Measurements from ENCODE around the gene THRB. TPM values are rescaled to one million over a fixed set of nuclear protein-coding genes. Genes with fewer than 3 reads are reported as not detected.
A peak's percentile ranks its signal among the peaks of the same experiment; 100 is the strongest.

Gene THRB
- total and polyA plus RNA-seq, 2 experiments from 2014 or later, result 3.3 to 5.1 TPM

- TF ChIP-seq EZH2 (IDR thresholded peaks at IDR 0.05; ENCODE audit: insufficient read depth, poor library complexity, severe bottlenecking), result no peak
- no peak for TF ChIP-seq EZH2phosphoT487 (IDR thresholded peaks at IDR 0.05; ENCODE audit: insufficient read depth, low read depth)
- Histone ChIP-seq H2AFZ (no peak overlapping the region), H3K4me3 (no peak overlapping the region), H3K4me2 (ENCODE audit: unreplicated experiment) (no peak overlapping the region), H3K9me3 (ENCODE audit: low read depth) (no peaks in the 10 kb centered on the region), H3K9me2 (ENCODE audit: insufficient read depth) (no peaks in the 10 kb centered on the region), H3K4me1 (ENCODE audit: insufficient read depth) (peaks cover 7% of the 10 kb centered on the region), H3K79me2 (ENCODE audit: insufficient read depth) (no peaks in the 10 kb centered on the region), H3K9ac (no peak overlapping the region), H3F3A (ENCODE audit: insufficient read depth) (no peaks in the 10 kb centered on the region), H3K27ac (no peak overlapping the region), H3K27me3 (replicated peaks; ENCODE audit: insufficient read depth) (no peaks in the 10 kb centered on the region), H4K20me1 (ENCODE audit: insufficient read depth) (no peaks in the 10 kb centered on the region), H3K36me3 (ENCODE audit: low read depth) (no peaks in the 10 kb centered on the region)
- in situ Hi-C loops (cut with MboI), result loop anchor here (25.0 kb wide), 1 partner anchor 1125 kb away; no protein-coding TSS in a partner anchor
- DNase-seq, result no peak
- 53 to 67% methylated on average over 1 of the region's 1 CpG for WGBS, 2 experiments (ENCODE audit: low coverage in 1 of 2, low lambda C conversion rate in 2 of 2, missing lambda C conversion rate in 2 of 2)
These were observed 31.9 kb downstream of the THRB start for GRCh38 chr3:24462737-24463136.

GRCh38 chr3:24460974-24461373 is 33.7 kb downstream of the THRB start:
- no peak for TF ChIP-seq EZH2 (IDR thresholded peaks at IDR 0.05; ENCODE audit: insufficient read depth, poor library complexity, severe bottlenecking)
- TF ChIP-seq EZH2phosphoT487 (IDR thresholded peaks at IDR 0.05; ENCODE audit: insufficient read depth, low read depth), result no peak
- Histone ChIP-seq H3K4me1 (ENCODE audit: insufficient read depth) (peaks cover 7% of the 10 kb centered on the region), H3K4me3 (no peak overlapping the region), H3K9ac (no peak overlapping the region), H3K9me2 (ENCODE audit: insufficient read depth) (no peaks in the 10 kb centered on the region), H3K9me3 (ENCODE audit: low read depth) (no peaks in the 10 kb centered on the region), H3K27ac (no peak overlapping the region), H3K4me2 (ENCODE audit: unreplicated experiment) (no peak overlapping the region), H3K36me3 (ENCODE audit: low read depth) (no peaks in the 10 kb centered on the region), H3K79me2 (ENCODE audit: insufficient read depth) (no peaks in the 10 kb centered on the region), H3F3A (ENCODE audit: insufficient read depth) (no peaks in the 10 kb centered on the region), H2AFZ (no peak overlapping the region), H3K27me3 (replicated peaks; ENCODE audit: insufficient read depth) (no peaks in the 10 kb centered on the region), H4K20me1 (ENCODE audit: insufficient read depth) (no peaks in the 10 kb centered on the region)
- in situ Hi-C loops (cut with MboI), result loop anchor here (25.0 kb wide), 1 partner anchor 1126 kb away; no protein-coding TSS in a partner anchor
- 95 to 98% methylated on average over 2 of the region's 2 CpGs for WGBS, 2 experiments (ENCODE audit: low coverage in 1 of 2, low lambda C conversion rate in 2 of 2, missing lambda C conversion rate in 2 of 2)
- DNase-seq, result peak; percentile 31

DNA sequence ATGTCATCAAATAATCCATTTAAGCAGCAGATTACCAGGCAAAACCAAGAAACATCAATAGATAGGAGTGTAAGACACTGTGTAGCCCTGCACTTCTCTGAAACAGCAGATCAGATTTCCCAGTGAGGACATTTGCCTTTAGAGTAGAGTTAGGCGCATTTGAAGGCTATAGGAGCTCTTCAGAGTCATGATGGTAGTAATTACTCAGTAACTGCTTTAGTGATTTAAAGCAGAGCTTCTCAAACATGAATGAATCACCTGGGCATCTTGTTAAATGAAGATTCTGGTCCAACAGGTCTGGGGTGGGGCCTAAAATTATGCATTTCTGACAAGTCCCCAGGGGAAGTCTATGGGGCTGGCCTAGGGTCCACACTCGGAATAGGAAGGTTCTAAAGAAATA is 36.9 kb downstream of the THRB start:
- Histone ChIP-seq H3K9me3 (ENCODE audit: low read depth) (no peaks in the 10 kb centered on the region), H3K27ac (no peak overlapping the region), H3K36me3 (ENCODE audit: low read depth) (no peaks in the 10 kb centered on the region), H3K4me3 (no peak overlapping the region), H3K9me2 (ENCODE audit: insufficient read depth) (no peaks in the 10 kb centered on the region), H3K79me2 (ENCODE audit: insufficient read depth) (no peaks in the 10 kb centered on the region), H3K4me2 (ENCODE audit: unreplicated experiment) (no peak overlapping the region), H3K4me1 (ENCODE audit: insufficient read depth) (peaks cover 7% of the 10 kb centered on the region), H2AFZ (no peak overlapping the region), H3F3A (ENCODE audit: insufficient read depth) (no peaks in the 10 kb centered on the region), H4K20me1 (ENCODE audit: insufficient read depth) (no peaks in the 10 kb centered on the region), H3K9ac (no peak overlapping the region), H3K27me3 (replicated peaks; ENCODE audit: insufficient read depth) (no peaks in the 10 kb centered on the region)
- DNase-seq, result no peak
- WGBS, 2 experiments (ENCODE audit: low coverage in 1 of 2, low lambda C conversion rate in 2 of 2, missing lambda C conversion rate in 2 of 2), result 80 to 89% methylated on average over 2 of the region's 2 CpGs
- in situ Hi-C loops (cut with MboI), result loop anchor here (25.0 kb wide), 1 partner anchor 1130 kb away; no protein-coding TSS in a partner anchor
- TF ChIP-seq EZH2 (IDR thresholded peaks at IDR 0.05; ENCODE audit: insufficient read depth, poor library complexity, severe bottlenecking) (no peak), EZH2phosphoT487 (IDR thresholded peaks at IDR 0.05; ENCODE audit: insufficient read depth, low read depth) (no peak)

DNA sequence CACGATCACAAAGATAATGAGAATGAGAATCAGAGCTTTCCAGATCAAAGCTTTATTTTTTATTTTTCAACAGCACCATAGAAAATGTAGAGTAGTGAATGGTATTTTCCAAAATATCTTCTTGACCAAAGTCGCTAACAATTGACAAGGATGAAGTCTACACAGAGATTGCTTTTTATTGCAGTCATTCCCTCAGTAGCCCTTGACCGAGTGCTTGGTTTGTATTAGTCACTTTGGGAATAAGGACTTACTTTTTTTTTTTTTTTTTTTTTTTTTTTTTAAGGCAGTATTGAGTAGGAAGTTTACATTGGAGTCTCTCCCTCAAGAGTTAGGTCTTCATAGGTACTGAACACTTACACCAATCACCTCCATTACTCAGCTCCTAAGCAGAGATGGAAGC is 39.8 kb downstream of the THRB start:
- peak; percentile 12 for DNase-seq
- H3K9ac ChIP-seq, result no peak overlapping the region
- no peak for TF ChIP-seq EZH2phosphoT487 (IDR thresholded peaks at IDR 0.05; ENCODE audit: insufficient read depth, low read depth)
- H3K9me3 ChIP-seq (ENCODE audit: low read depth), result no peaks in the 10 kb centered on the region
- no peak overlapping the region for H3K27ac ChIP-seq
- no peaks in the 10 kb centered on the region for H4K20me1 ChIP-seq (ENCODE audit: insufficient read depth)
- no peaks in the 10 kb centered on the region for H3K36me3 ChIP-seq (ENCODE audit: low read depth)
- no peak overlapping the region for H3K4me2 ChIP-seq (ENCODE audit: unreplicated experiment)
- no peaks in the 10 kb centered on the region for H3K9me2 ChIP-seq (ENCODE audit: insufficient read depth)
- H2AFZ ChIP-seq, result no peak overlapping the region
- in situ Hi-C loops (cut with MboI), result loop anchor here (25.0 kb wide), 1 partner anchor 1132 kb away; no protein-coding TSS in a partner anchor
- H3F3A ChIP-seq (ENCODE audit: insufficient read depth), result no peaks in the 10 kb centered on the region
- H3K4me3 ChIP-seq, result no peak overlapping the region
- no peaks in the 10 kb centered on the region for H3K79me2 ChIP-seq (ENCODE audit: insufficient read depth)
- no peaks in the 10 kb centered on the region for H3K27me3 ChIP-seq (replicated peaks; ENCODE audit: insufficient read depth)
- 70 to 75% methylated on average over 3 of the region's 3 CpGs for WGBS, 2 experiments (ENCODE audit: low coverage in 1 of 2, low lambda C conversion rate in 2 of 2, missing lambda C conversion rate in 2 of 2)
- no peaks in the 10 kb centered on the region for H3K4me1 ChIP-seq (ENCODE audit: insufficient read depth)

DNA sequence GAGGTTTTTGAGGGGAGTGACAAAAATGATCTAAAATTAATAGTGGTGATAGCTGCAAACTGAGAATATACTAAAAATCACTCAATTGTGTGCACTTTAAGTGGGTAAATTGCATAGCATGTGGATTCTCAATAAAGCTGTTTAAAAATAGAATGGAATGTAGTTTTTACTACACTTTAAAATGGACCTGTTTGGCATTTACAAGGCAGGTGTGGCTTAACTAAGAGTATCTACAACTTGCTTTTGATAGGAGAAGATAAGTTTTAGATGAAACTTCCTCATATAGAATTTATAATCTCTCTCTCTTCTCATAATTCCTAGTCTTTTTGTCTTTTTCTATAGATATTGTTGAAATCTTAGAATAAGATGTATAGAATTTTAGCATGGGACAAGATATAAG is 40.3 kb downstream of the THRB start:
- in situ Hi-C loops (cut with MboI), result loop anchor here (25.0 kb wide), 1 partner anchor 1133 kb away; no protein-coding TSS in a partner anchor
- no peaks in the 10 kb centered on the region for H4K20me1 ChIP-seq (ENCODE audit: insufficient read depth)
- TF ChIP-seq EZH2 (IDR thresholded peaks at IDR 0.05; ENCODE audit: insufficient read depth, poor library complexity, severe bottlenecking), result no peak
- TF ChIP-seq EZH2phosphoT487 (IDR thresholded peaks at IDR 0.05; ENCODE audit: insufficient read depth, low read depth), result no peak
- H3K27ac ChIP-seq, result no peak overlapping the region
- no peaks in the 10 kb centered on the region for H3F3A ChIP-seq (ENCODE audit: insufficient read depth)
- H3K36me3 ChIP-seq (ENCODE audit: low read depth), result no peaks in the 10 kb centered on the region
- no peaks in the 10 kb centered on the region for H3K9me2 ChIP-seq (ENCODE audit: insufficient read depth)
- H2AFZ ChIP-seq, result no peak overlapping the region
- H3K4me3 ChIP-seq, result no peak overlapping the region
- H3K4me2 ChIP-seq (ENCODE audit: unreplicated experiment), result no peak overlapping the region
- DNase-seq, result no peak
- no peaks in the 10 kb centered on the region for H3K27me3 ChIP-seq (replicated peaks; ENCODE audit: insufficient read depth)
- no peaks in the 10 kb centered on the region for H3K79me2 ChIP-seq (ENCODE audit: insufficient read depth)
- no peak overlapping the region for H3K9ac ChIP-seq
- H3K4me1 ChIP-seq (ENCODE audit: insufficient read depth), result no peaks in the 10 kb centered on the region
- H3K9me3 ChIP-seq (ENCODE audit: low read depth), result no peaks in the 10 kb centered on the region

Data from GM23248 (cell line).